A549 (cell line): ENCODE data around the gene SFT2D2. TPM values are rescaled to one million over a fixed set of nuclear protein-coding genes. Genes with fewer than 3 reads are reported as not detected.
"Not testable (repeated sequence)": the region's sequence is repeated elsewhere in the genome, so short reads cannot be mapped to it uniquely, and the experiment has no call there.

Experiments used
- ATAC-seq, 2 experiments: fragments of 200-7000 bp in 1 of 2; fragments of >200 bp in 1 of 2; cut with Nextera tagmentation in 1 of 2; cut with Tn5 transposase in 1 of 2; 3 replicates each; pipeline versions ENCODE4 v1.8.0 to v1.9.1; 2018 to 2020; ENCODE audit warnings: mild to moderate bottlenecking in 1 of 2, moderate library complexity in 1 of 2
- CTCF ChIA-PET: fragments of 300-600 bp; sonication (Branson Sonifier 250); formaldehyde crosslinking; extraction: SDS; loops from one replicate; lab custom pipeline; 2021; ENCODE audit warnings: antibody characterized with exemption, inconsistent platforms; lab: Yijun Ruan, JAX
- POLR2A ChIA-PET: fragments of 350-600 bp; formaldehyde crosslinking; extraction: SDS; loops from one replicate; lab custom pipeline; 2021; ENCODE audit warnings: antibody characterized with exemption, inconsistent platforms; lab: Yijun Ruan, JAX
- DNase-seq, 2 experiments: peaks; one replicate each; pipeline versions ENCODE4 v3.0.0 to v3.0.0-alpha.2; 2011 to 2016; ENCODE audit warnings: low read depth in 1 of 2, low spot score in 1 of 2
- FAIRE-seq: peaks from 2 replicates; lab custom pipeline; 2011; peaks lifted over from hg19 to GRCh38; lab: Jason Lieb, UNC
- H3K27ac ChIP-seq, 2 experiments: fragments of >200 bp; sonication (Bioruptor Twin); formaldehyde crosslinking; 3 replicates each; pipeline ENCODE4 v1.5.1; 2016 to 2017
- H3K4me1 ChIP-seq: fragments of >200 bp; sonication (Bioruptor Twin); formaldehyde crosslinking; 3 replicates; pipeline ENCODE4 v1.6.1; 2016
- H3K4me2 ChIP-seq: fragments of >200 bp; sonication (Bioruptor Twin); formaldehyde crosslinking; 3 replicates; pipeline ENCODE4 v1.6.1; 2016
- H3K4me3 ChIP-seq: fragments of >200 bp; sonication (Bioruptor Twin); formaldehyde crosslinking; 3 replicates; pipeline ENCODE4 v1.5.1; 2016
- H3K9me3 ChIP-seq: fragments of >200 bp; sonication (Bioruptor Twin); formaldehyde crosslinking; 3 replicates; pipeline ENCODE4 v1.6.1; 2016
- CBX2 ChIP-seq: fragments of 200-600 bp; sonication (generic); IDR thresholded peaks from 2 replicates; pipeline ENCODE4 v1.6.1; 2016; ENCODE audit warnings: low read depth, mild to moderate bottlenecking, borderline replicate concordance
- CBX8 ChIP-seq: fragments of 200-600 bp; sonication (generic); IDR thresholded peaks from 2 replicates; pipeline ENCODE4 v1.6.1; 2016
- CHD4 ChIP-seq: fragments of 200-600 bp; sonication (generic); IDR thresholded peaks from 2 replicates; pipeline ENCODE4 v1.6.1; 2016; ENCODE audit warnings: antibody characterized with exemption, mild to moderate bottlenecking, borderline replicate concordance
- EP300 ChIP-seq, 2 experiments: fragments of >200 bp; sonication (Bioruptor Twin); formaldehyde crosslinking; IDR thresholded peaks; 2 replicates in 1 of 2; 3 replicates in 1 of 2; pipeline ENCODE4 v1.6.1; 2016 to 2017
- ESRRA ChIP-seq: fragments of 150-350 bp; IDR thresholded peaks from 2 replicates; pipeline ENCODE4 v1.6.1; 2014; ENCODE audit warnings: mild to moderate bottlenecking, low read length, borderline replicate concordance
- HOXA7 ChIP-seq: fragments of 250-450 bp; sonication (Bioruptor Pico); IDR thresholded peaks from 2 replicates; pipeline ENCODE4 v1.5.0; 2020; ENCODE audit warnings: mild to moderate bottlenecking, moderate library complexity
- HOXB13 ChIP-seq: fragments of 250-450 bp; sonication (Bioruptor Pico); IDR thresholded peaks from 2 replicates; pipeline ENCODE4 v1.5.0; 2020; ENCODE audit warnings: low read depth, mild to moderate bottlenecking, moderate library complexity
- HOXB5 ChIP-seq: fragments of 250-450 bp; sonication (Bioruptor Pico); IDR thresholded peaks from 2 replicates; pipeline ENCODE4 v1.5.0; 2020; ENCODE audit warnings: mild to moderate bottlenecking, moderate library complexity
- MAFK ChIP-seq: fragments of 450-650 bp; IDR thresholded peaks from 2 replicates; pipeline ENCODE4 v1.6.1; 2014; ENCODE audit not compliant: partially characterized antibody
- MAZ ChIP-seq: fragments of 150-350 bp; IDR thresholded peaks from 2 replicates; pipeline ENCODE4 v1.6.1; 2014; ENCODE audit warnings: antibody characterized with exemption, low read depth, low read length, borderline replicate concordance
- NPAS2 ChIP-seq: fragments of 250-450 bp; sonication (Bioruptor Pico); IDR thresholded peaks from 2 replicates; pipeline ENCODE4 v1.8.0; 2022; ENCODE audit warnings: mild to moderate bottlenecking, moderate library complexity, borderline replicate concordance
- NR3C1 ChIP-seq: fragments of >200 bp; sonication (Bioruptor Twin); formaldehyde crosslinking; IDR thresholded peaks from 3 replicates; pipeline ENCODE4 v1.6.1; 2017
- POLR2A ChIP-seq: IDR thresholded peaks from 2 replicates; pipeline ENCODE4 v1.6.1; 2012; ENCODE audit warnings: mild to moderate bottlenecking, low read length
- RAD21 ChIP-seq, 2 experiments: fragments of >200 bp in 1 of 2; sonication (Bioruptor Twin) in 1 of 2; formaldehyde crosslinking in 1 of 2; IDR thresholded peaks in 1 of 2; conservative IDR thresholded peaks in 1 of 2; 2 replicates in 1 of 2; 3 replicates in 1 of 2; pipeline ENCODE4 v1.6.1; 2012 to 2018; ENCODE audit warnings: inconsistent platforms in 1 of 2
- RCOR1 ChIP-seq: fragments of 150-350 bp; IDR thresholded peaks from 2 replicates; pipeline ENCODE4 v1.6.1; 2014; ENCODE audit warnings: antibody characterized with exemption, low read length, low read depth
- RFX5 ChIP-seq: fragments of 450-650 bp; IDR thresholded peaks from 2 replicates; pipeline ENCODE4 v1.7.1; 2014; ENCODE audit warnings: antibody characterized with exemption, mild to moderate bottlenecking, moderate library complexity
- SMC3 ChIP-seq: fragments of >200 bp; sonication (Bioruptor Twin); formaldehyde crosslinking; IDR thresholded peaks from 3 replicates; pipeline ENCODE4 v1.6.1; 2018; ENCODE audit warnings: inconsistent platforms
- SREBF2 ChIP-seq: fragments of 450-650 bp; IDR thresholded peaks from 2 replicates; pipeline ENCODE4 v1.6.1; 2014; ENCODE audit warnings: mild to moderate bottlenecking, moderate library complexity
- TFCP2L1 ChIP-seq: fragments of 250-450 bp; sonication (Bioruptor Pico); IDR thresholded peaks from 2 replicates; pipeline ENCODE4 v1.5.0; 2021; ENCODE audit warnings: mild to moderate bottlenecking
- TP53 ChIP-seq: fragments of 250-450 bp; sonication (Bioruptor Pico); IDR thresholded peaks from 2 replicates; pipeline ENCODE4 v1.5.0; 2021; ENCODE audit warnings: mild to moderate bottlenecking, moderate library complexity
- WGBS: methylation state at CpG from one replicate; pipeline ENCODE4 v1.1.6; 2017; ENCODE audit errors: missing lambda C conversion rate; 5-methylcytosine and 5-hydroxymethylcytosine counted together
- polyA plus RNA-seq, 4 experiments: library from polyadenylated mRNA; depleted of rRNA in 3 of 4; stranded (reverse); fragments of >200 nt; fragmentation: RNase III in 1 of 4; extraction: RNeasy Plus Mini Kit Qiagen cat#74134 plus additional on column Dnase treatment in 1 of 4; gene quantifications; 2 replicates in 3 of 4; 3 replicates in 1 of 4; pipeline ENCODE4 v1.2.3, GENCODE V29; 2011 to 2017
- TF ChIP-seq, protein P1 (sequence below): IDR thresholded peaks from 2 replicates; pipeline ENCODE4 v1.6.1; 2012; ENCODE audit warnings: low read depth, borderline replicate concordance
- TF ChIP-seq, protein P2 (sequence below): fragments of >200 bp; sonication (Bioruptor Twin); formaldehyde crosslinking; IDR thresholded peaks from 2 replicates; pipeline ENCODE4 v1.6.1; 2016
- TF ChIP-seq, protein P3 (sequence below): fragments of 150-350 bp; IDR thresholded peaks from 2 replicates; pipeline ENCODE4 v1.6.1; 2014; ENCODE audit warnings: low read depth, mild to moderate bottlenecking, low read length

SFT2D2 gene
- polyA plus RNA-seq, 2 of the 4 experiments (the other 2 are of a cell fraction): 12.8 to 40.1 TPM

DNA sequence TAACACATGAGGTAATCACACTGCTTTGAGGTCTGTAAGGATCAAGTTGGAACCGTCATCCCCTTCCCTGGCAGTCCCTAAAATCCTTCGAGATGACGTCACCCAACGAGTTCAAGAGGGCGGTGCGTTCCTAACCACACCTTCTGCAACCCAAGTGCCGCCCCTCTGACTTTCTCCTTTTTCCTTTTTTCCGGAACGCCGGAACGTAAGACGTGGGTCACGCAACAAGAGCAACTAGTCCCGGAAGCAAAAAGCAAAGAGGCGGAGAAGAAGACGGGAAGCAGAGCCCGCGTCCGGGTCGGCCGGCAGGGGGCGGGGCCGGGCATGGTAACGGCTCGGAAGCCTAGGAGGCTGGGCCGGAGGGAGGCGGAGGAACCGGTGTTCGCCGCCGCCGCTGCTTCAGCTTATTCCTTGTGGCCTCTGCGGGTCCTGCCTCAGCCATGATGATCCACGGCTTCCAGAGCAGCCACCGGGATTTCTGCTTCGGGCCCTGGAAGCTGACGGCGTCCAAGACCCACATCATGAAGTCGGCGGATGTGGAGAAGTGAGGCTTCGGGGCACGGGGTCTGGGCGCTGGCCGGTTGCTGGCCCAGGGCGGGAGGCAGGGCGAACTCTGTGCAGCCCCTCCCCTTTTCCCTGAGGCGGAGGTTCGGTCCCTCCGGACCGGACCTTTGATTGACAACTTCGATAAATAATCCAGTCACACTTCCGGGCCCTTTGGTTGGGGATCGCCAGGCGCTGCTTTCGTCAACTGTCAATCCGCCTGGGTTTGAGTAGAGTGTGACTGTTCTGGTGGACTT is 47.0 kb upstream of the SFT2D2 start, which contains the start of gene TIPRL (continued):
- TF ChIP-seq, protein P1, sequence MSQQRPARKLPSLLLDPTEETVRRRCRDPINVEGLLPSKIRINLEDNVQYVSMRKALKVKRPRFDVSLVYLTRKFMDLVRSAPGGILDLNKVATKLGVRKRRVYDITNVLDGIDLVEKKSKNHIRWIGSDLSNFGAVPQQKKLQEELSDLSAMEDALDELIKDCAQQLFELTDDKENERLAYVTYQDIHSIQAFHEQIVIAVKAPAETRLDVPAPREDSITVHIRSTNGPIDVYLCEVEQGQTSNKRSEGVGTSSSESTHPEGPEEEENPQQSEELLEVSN: no peak
- TF ChIP-seq CBX2 (no peak), POLR2A (peak; percentile 72)
- TF ChIP-seq, protein P2, sequence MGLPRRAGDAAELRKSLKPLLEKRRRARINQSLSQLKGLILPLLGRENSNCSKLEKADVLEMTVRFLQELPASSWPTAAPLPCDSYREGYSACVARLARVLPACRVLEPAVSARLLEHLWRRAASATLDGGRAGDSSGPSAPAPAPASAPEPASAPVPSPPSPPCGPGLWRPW: no peak

DNA sequence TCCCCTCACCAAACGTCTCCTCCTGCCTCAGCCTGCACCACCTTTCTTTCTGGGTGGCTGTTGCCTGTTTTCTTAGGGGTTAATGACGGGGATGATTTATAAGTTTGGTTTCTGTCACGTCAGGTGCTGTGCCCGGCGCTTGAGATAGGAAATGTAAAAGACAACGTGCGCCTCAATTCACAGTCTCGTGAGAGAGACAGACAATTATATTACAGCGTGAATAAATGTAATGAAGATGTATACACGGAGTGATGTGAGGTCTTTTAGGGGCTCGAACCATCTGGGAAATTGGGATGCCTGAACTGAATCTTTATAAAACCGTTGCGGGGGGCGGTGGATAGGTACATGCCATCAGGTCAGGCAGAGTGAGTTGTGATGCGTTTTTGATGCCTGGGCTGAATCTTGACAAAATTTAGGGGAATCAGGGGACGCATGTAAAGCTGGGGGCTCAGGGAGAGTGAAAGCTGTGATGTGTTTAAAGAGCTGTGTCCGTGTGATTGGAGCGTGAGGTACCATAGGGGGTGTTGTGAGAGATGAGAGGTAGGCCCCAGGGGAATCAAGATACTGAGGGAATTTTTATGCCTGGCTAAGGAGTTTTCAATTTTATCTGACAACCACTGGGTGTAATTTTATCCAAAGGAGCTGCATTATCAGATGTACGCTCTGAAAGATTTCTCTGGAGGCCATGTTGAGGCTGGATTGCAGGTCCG is 46.2 kb upstream of the SFT2D2 start:
- ATAC-seq: peak; percentile 44 to 51
- no peak for FAIRE-seq
- WGBS: 2% methylated on average over 20 of the region's 20 CpGs

DNA sequence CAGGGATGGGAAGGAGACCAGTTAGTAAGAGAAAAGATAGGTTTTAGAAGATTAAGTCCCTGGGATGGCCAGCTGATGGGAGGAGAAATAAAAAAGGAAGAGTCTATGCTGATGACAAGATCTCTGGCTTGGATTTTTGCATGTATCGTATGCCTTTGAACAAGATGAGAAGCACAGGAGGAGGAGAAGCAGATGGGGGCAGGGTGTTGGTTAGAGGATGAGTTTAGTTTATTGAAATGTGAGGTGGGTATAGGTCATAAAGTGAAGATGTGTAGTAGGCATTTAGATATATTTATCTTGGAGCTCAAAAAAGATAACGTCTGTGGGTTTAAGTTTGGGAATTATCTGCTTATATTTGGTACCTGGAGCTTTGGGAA is 45.7 kb upstream of the SFT2D2 start:
- TF ChIP-seq SREBF2: no peak
- no peak for TF ChIP-seq NPAS2 (CRISPR knock-in tag)
- TF ChIP-seq SMC3: no peak
- TF ChIP-seq MAFK: no peak
- no peak for TF ChIP-seq CBX8
- no peak for TF ChIP-seq HOXB13 (CRISPR knock-in tag)
- TF ChIP-seq, protein P3, sequence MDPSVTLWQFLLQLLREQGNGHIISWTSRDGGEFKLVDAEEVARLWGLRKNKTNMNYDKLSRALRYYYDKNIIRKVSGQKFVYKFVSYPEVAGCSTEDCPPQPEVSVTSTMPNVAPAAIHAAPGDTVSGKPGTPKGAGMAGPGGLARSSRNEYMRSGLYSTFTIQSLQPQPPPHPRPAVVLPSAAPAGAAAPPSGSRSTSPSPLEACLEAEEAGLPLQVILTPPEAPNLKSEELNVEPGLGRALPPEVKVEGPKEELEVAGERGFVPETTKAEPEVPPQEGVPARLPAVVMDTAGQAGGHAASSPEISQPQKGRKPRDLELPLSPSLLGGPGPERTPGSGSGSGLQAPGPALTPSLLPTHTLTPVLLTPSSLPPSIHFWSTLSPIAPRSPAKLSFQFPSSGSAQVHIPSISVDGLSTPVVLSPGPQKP: no peak
- TF ChIP-seq RAD21 (conservative IDR thresholded peaks at IDR 0.05 in 1 of 2, IDR thresholded peaks at IDR 0.05 in 1 of 2): no peak
- TF ChIP-seq CHD4: no peak
- no peak for TF ChIP-seq HOXA7
- no peak for TF ChIP-seq TFCP2L1
- TF ChIP-seq MAZ: no peak
- no peak for TF ChIP-seq EP300 (IDR thresholded peaks at IDR 0.05)
- no peak for TF ChIP-seq CBX2
- TF ChIP-seq RCOR1: no peak
- TF ChIP-seq ESRRA: no peak
- TF ChIP-seq NR3C1: no peak
- no peak for TF ChIP-seq RFX5
- no peak for TF ChIP-seq TP53 (CRISPR knock-in tag)
- H3K27ac ChIP-seq: peak overlapping the region; percentile 91 to 95
- ATAC-seq (no peak), DNase-seq (peak in 1 of 2 experiments; percentile 21), FAIRE-seq (no peak)
- H3K9me3 ChIP-seq: no peaks in the 10 kb centered on the region
- H3K4me1 ChIP-seq: peaks cover 16% of the 10 kb centered on the region
- H3K4me2 ChIP-seq: peak overlapping the region; percentile 83
- H3K4me3 ChIP-seq: peak overlapping the region; percentile 72
- CTCF ChIA-PET: interaction anchor here (1.0 to 2.9 kb wide), 4 partner anchors 9 to 47 kb away, joined by 3 to 14 read pairs (median 6); partner anchors contain the start of gene SFT2D2
- POLR2A ChIA-PET: interaction anchor here (1.9 kb wide), 1 partner anchor 46 kb away, joined by 11 read pairs; the partner anchor contains the start of gene SFT2D2
- WGBS: 14% methylated on average over 2 of the region's 2 CpGs

More for the DNA sequence above, 46.2 kb upstream of the SFT2D2 start:
- Histone ChIP-seq H3K4me2 (peak overlapping the region; percentile 83), H3K27ac (peak overlapping the region; percentile 91 to 95), H3K4me3 (peak overlapping the region; percentile 72), H3K4me1 (peaks cover 16% of the 10 kb centered on the region), H3K9me3 (no peaks in the 10 kb centered on the region)
- ChIA-PET POLR2A (interaction anchor here (1.9 kb wide), 1 partner anchor 46 kb away, joined by 11 read pairs; the partner anchor contains the start of gene SFT2D2), CTCF (interaction anchor here (1.0 to 2.9 kb wide), 6 partner anchors 10 to 108 kb away, joined by 3 to 14 read pairs (median 4); partner anchors contain the start of gene SFT2D2)
- TF ChIP-seq HOXB5 (0 out of 2 replicates have a peak, but pooled peaks have one; percentile 20), NPAS2 (CRISPR knock-in tag) (no peak)
- DNase-seq: peak; percentile 10 to 26

DNA sequence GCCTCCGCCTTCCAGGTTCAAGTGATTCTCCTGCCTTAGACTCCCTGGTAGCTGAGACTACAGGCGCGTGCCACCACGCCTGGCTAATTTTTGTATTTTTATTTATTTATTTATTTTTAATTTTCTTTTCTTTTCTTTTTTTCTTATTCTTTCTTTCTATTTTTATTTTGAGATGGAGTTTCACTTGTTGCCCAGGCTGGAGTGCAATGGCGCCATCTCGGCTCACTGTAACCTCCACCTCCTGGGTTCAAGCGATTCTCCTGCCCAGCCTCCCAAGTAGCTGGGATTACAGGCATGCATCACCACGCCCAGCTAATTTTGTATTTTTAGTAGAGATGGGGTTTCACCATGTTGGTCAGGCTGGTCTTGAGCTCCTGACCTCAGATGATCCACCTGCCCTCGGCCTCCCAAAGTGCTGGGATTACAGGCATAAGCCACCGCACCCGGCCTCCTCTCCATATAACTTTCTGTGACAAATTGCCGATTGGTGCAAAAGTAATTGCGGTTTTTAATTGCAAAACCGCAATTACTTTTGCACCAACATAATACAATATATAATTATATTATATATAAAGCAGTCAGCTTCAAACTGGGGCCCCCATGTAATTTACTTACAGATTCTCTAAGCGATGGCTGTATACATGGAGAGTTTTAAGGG is 44.6 kb upstream of the SFT2D2 start:
- DNase-seq, H3K27ac ChIP-seq, H3K4me3 ChIP-seq, H3K9me3 ChIP-seq, FAIRE-seq, POLR2A ChIA-PET, ATAC-seq: not testable (repeated sequence)
- peak overlapping the region; percentile 83 for H3K4me2 ChIP-seq
- H3K4me1 ChIP-seq: peaks cover 16% of the 10 kb centered on the region
- WGBS: 96% methylated on average over 15 of the region's 15 CpGs
- CTCF ChIA-PET: interaction anchor here (0.8 to 2.9 kb wide), 4 partner anchors 10 to 44 kb away, joined by 3 to 7 read pairs (median 4); partner anchors contain the start of gene SFT2D2
